Left ventricle myocardium inferior (tissue), 1 donor: ENCODE measurements around the gene PTPRN2. TPM values are rescaled to one million over a fixed set of nuclear protein-coding genes. Genes with fewer than 3 reads are reported as not detected.

ENCODE experiments used
- DNase-seq: peaks from one replicate; pipeline ENCODE4 v3.0.0-alpha.2; 2020
- H3K27ac ChIP-seq: fragments of 200-600 bp; replicated peaks from 2 replicates; pipeline ENCODE4 v1.8.0; 2021
- H3K27me3 ChIP-seq: fragments of 200-600 bp; 2 replicates; pipeline ENCODE4 v1.8.0; 2021; ENCODE audit warnings: low read depth
- H3K36me3 ChIP-seq: fragments of 200-600 bp; 2 replicates; pipeline ENCODE4 v1.8.0; 2021
- H3K4me1 ChIP-seq: fragments of 200-600 bp; 2 replicates; pipeline ENCODE4 v1.8.0; 2021
- H3K4me3 ChIP-seq: fragments of 200-600 bp; 2 replicates; pipeline ENCODE4 v1.8.0; 2021; ENCODE audit warnings: mild to moderate bottlenecking, moderate library complexity
- H3K9me3 ChIP-seq: fragments of 200-600 bp; replicated peaks from 2 replicates; pipeline ENCODE4 v1.8.0; 2021
- intact Hi-C: fragments of 100-400 bp; cut with micrococcal nuclease; formaldehyde crosslinking; loops from one replicate; pipeline ENCODE4 v1.11.0; 2022
- total RNA-seq: library from RNA; stranded (reverse); fragmentation: NEBNext Ultra II Directional; extraction: Animal tissue kit (Norgen Biotek cat#: 25700); gene quantifications from one replicate; pipeline ENCODE4 v1.2.1, GENCODE V29; 2021
- TF ChIP-seq, protein P1 (sequence below): fragments of 200-600 bp; IDR thresholded peaks from 2 replicates; pipeline ENCODE4 v1.8.0; 2021; ENCODE audit warnings: antibody characterized with exemption, mild to moderate bottlenecking, borderline replicate concordance
- donor health status: DM: no; HTN: yes; CAD: no; lungs with severe emphysema.

The PTPRN2 gene
- total RNA-seq, 1 donor from 2014 or later, result 1.3 TPM

DNA sequence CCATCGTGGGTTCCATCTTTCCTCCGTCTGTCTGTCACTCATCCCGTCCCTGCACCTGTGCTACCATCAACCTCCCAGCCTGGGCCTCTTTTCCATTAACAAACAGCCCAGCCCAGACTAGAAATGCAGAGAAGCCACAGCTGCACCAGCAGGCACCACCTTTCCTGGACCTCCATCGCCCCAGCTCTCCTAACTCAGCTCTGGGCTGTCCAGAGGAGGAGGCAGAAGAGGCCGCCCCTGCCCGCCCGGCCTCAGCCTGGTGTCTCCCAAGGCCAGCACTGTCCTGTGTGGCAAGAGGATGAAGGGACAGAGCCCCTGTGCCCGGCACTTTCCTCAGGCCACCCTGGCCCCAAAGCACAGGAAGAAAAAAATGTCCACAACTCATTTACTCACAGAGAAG is 225.6 kb downstream of the PTPRN2 start:
- Histone ChIP-seq H3K4me3 (no peak overlapping the region), H3K4me1 (no peaks in the 10 kb centered on the region), H3K27me3 (peaks cover 25% of the 10 kb centered on the region), H3K27ac (no peak overlapping the region), H3K9me3 (no peaks in the 10 kb centered on the region), H3K36me3 (no peaks in the 10 kb centered on the region)
- TF ChIP-seq, protein P1, sequence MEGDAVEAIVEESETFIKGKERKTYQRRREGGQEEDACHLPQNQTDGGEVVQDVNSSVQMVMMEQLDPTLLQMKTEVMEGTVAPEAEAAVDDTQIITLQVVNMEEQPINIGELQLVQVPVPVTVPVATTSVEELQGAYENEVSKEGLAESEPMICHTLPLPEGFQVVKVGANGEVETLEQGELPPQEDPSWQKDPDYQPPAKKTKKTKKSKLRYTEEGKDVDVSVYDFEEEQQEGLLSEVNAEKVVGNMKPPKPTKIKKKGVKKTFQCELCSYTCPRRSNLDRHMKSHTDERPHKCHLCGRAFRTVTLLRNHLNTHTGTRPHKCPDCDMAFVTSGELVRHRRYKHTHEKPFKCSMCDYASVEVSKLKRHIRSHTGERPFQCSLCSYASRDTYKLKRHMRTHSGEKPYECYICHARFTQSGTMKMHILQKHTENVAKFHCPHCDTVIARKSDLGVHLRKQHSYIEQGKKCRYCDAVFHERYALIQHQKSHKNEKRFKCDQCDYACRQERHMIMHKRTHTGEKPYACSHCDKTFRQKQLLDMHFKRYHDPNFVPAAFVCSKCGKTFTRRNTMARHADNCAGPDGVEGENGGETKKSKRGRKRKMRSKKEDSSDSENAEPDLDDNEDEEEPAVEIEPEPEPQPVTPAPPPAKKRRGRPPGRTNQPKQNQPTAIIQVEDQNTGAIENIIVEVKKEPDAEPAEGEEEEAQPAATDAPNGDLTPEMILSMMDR, result no peak
- no peak for DNase-seq
- intact Hi-C loops, result no loop called here

DNA sequence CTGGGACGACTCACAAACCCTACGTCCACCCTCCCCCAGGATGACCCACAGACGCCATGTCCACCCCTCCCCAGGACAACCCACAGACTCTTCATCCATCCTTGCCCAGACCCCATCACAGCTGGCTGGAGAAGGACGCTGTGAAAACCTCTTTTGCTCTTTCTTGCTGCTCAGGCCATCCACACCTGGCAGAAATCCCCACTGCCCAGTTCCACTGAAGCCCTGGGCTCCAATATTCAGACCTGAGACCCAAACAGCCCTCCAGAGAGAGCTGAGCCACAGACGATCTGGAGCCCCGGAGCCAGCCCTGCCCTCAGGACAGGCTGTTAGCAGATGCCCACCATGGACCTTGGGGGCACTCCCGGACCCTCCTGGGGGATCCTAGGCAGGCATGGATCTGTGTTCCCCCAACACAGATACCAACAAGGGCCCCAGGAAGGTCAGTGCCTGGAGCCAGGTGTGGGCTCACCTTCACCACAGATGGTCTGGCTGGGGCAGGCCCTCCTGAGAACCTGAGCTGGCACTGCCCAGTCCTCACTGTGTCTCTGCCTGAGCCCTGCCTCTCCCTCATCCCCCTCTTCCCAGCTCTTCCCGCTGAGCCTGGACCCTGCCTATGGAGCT is 226.2 kb downstream of the PTPRN2 start:
- intact Hi-C loops, result no loop called here

DNA sequence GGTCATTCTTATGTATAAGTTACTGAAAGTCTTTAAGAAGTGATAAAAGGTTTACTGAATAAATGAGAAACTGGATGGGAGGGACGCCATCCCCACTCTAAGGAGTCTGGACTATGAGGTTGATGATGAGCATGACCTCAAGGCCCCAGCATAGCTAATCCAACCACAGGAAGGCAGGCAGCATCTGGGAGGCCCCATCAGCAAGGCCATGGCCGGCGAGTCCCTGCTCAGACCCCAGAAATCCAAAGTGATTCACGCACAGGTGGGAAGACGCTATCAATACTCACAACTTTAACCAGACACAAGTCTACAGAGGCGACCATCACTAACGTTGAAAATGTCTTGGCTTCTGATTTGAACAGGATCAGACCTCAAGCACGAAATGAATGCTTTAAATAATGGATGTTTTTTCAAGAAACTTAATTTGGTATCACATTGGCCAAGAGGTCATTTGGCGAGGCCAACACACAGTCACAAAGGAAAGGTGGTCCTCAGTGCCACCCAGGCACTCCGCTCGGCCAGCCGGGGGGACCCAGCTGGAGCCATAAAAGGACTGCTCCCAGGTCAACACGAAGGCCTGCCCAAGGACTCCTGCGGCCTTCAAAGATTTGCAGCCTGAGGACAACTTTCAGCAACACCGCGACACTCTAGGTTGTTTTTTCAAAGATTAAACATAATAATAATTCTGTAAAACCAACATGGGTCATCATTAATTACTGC is 228.5 kb downstream of the PTPRN2 start:
- Histone ChIP-seq H3K27ac (no peak overlapping the region), H3K4me1 (no peaks in the 10 kb centered on the region), H3K27me3 (peaks cover 38% of the 10 kb centered on the region), H3K36me3 (no peaks in the 10 kb centered on the region), H3K9me3 (peaks cover 18% of the 10 kb centered on the region), H3K4me3 (no peak overlapping the region)
- no peak for DNase-seq
- TF ChIP-seq, protein P1, result no peak
- intact Hi-C loops, result no loop called here

More for the DNA sequence above, 226.2 kb downstream of the PTPRN2 start:
- Histone ChIP-seq H3K4me1 (no peaks in the 10 kb centered on the region), H3K36me3 (no peaks in the 10 kb centered on the region), H3K4me3 (no peak overlapping the region), H3K9me3 (no peaks in the 10 kb centered on the region), H3K27ac (no peak overlapping the region), H3K27me3 (peaks cover 25% of the 10 kb centered on the region)
- TF ChIP-seq, protein P1, result no peak
- no peak for DNase-seq

DNA sequence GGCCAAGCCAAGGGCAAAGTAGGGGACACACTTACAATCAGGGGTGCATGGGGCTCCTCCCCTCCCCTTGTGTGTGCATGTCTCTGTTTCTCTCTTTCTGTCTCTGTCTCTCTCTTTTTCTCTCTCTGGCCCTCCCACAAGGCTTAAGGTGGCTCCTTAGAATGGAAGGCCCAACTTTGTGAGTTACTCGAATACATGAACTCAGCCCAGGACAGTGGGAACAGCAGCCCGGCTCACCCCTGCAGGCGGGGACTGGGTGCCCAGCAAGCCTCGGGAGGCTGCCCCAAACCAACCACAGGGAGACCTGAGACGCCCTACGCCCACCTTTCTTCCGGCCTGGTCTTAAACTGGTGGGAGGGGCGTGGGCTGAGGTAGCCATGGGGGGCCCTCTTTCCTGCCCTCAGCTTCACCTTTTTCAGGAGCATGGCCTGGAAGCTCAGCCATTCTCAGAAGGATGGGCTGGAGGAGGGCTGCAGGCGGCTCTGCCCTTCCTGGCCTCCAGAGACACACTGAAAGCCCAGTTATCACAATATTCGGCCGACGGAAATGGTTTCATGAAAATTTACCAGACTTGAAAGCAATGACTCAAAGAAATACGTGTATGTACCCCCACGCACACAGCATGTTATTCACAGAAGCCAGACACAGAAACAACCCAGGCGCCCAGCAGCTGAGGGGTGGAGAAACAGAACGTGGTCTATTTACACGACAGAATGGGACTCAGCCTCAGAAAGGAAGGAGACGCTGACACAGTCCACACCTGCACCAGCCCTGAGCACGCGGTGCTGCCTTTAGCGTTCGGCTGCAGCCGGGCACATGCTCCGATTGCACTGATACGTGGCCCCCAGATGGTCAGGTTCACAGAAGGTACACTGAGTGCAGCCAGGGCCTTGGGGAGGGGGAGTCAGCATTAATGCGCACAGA is 229.5 kb downstream of the PTPRN2 start:
- intact Hi-C loops, result no loop called here
- Histone ChIP-seq H3K36me3 (no peaks in the 10 kb centered on the region), H3K4me1 (no peaks in the 10 kb centered on the region), H3K27me3 (peaks cover 46% of the 10 kb centered on the region), H3K4me3 (no peak overlapping the region), H3K27ac (no peak overlapping the region), H3K9me3 (peaks cover 21% of the 10 kb centered on the region)
- TF ChIP-seq, protein P1, result no peak
- DNase-seq, result no peak

- H3K4me3 ChIP-seq, result no peak overlapping the region
- DNase-seq, result no peak
- intact Hi-C loops, result no loop called here
- H3K4me1 ChIP-seq, result no peaks in the 10 kb centered on the region
- H3K27ac ChIP-seq, result no peak overlapping the region
- TF ChIP-seq, protein P1, result no peak
- H3K27me3 ChIP-seq, result peaks cover 54% of the 10 kb centered on the region
- H3K36me3 ChIP-seq, result no peaks in the 10 kb centered on the region
- peaks cover 21% of the 10 kb centered on the region for H3K9me3 ChIP-seq
Measured at GRCh38 chr7:158357106-158357897, 230.3 kb downstream of the PTPRN2 start.
